NCI-H1092 (cell line): ENCODE data around the gene SLC25A29.
A peak's percentile ranks its signal among the peaks of the same experiment; 100 is the strongest.
"Not testable (repeated sequence)": the region's sequence is repeated elsewhere in the genome, so short reads cannot be mapped to it uniquely, and the experiment has no call there.

Experiments used
- DNase-seq: peaks from one replicate; lab custom pipeline; 2025; lab: John Stamatoyannopoulos, UW

SLC25A29 gene

DNA sequence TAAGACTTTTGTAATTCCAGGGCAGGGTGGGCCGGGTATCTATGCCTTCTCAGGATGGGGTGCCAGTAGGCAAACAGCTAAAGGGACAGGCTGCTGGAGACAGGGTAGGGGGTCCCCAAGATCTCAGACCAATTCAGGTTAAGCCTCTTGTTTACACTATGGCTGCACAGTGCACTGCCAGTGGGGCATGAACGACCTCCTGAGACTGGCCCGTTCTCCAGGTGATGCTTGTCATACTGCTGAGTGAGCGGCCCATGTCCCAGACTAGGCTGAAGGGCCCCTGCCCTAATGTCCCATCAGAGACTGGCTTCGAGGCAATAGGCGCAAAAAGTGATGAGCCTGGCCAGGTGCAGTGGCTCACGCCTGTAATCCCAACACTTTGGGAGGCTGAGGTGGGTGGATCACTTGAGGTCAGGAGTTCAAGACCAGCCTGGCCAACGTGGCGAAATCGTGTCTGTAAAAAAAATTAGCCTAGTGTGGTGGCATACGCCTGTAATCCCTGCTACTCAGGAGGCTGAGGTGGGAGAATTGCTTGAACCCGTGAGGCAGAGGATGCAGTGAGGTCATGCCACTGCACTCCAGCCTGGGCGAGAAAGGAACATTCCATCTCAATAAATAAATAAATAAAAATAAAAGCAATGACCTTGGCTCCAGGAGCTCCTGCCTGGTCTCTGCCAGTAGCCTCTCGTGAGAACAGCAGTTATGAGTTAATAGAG, 12.6 kb downstream of the SLC25A29 start:
- no peak for DNase-seq

DNA sequence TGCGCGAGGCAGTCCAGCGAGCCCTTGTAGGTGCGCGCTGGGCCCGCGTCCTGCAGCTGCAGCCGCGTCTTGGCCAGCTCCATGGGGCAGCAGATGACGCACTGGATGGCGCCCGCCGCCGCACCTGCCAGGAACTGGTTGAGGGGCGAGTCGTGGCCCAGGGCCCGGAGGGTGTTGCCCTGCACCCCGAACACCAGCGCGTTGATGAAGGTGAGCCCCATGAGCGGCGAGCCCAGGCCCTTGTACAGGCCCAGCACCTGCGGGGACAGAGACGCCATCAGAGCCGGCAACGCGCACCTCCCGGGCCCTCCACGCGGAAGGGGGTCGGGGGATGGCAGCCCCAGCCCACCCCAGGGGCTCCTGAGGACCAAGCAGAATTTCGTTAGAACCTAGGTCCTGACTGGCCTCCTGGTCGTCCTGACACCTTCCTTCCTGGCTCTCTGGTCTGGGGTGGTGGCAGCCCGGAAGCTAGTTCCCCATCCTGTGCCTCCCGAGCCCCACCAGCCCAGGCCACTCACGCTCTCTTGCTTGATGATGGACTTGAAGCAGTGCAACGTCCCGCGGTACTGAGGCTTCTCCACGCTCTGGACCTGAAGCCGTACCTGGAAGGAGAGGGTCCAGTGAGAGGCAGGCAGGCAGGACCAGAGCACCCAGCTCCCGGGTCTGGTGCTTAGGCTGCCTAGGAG, 13.3 kb downstream of the SLC25A29 start:
- DNase-seq: no peak

DNA sequence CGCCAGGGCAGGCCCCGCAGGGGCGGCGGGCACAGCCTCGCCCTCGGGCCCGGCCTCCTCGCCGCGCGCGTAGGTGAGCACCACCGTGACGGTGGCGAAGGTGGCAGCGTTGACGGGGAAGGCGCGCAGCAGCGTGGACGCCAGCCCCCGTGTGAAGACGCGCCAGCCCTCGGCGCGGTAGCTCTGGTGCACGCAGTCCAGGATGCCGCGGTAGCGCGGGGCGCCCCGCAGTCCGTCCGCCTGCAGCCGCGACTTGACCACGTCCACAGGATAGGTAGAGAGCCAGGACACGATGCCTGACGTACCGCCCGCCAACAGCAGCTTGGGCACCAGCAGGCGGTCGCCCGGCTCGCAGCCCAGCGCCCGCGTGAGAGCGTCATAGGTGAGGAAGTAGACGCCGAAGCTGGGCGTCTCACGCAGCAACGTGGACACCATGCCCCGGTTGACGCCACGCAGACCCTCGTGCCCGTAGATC, 13.9 kb downstream of the SLC25A29 start:
- no peak for DNase-seq

DNA sequence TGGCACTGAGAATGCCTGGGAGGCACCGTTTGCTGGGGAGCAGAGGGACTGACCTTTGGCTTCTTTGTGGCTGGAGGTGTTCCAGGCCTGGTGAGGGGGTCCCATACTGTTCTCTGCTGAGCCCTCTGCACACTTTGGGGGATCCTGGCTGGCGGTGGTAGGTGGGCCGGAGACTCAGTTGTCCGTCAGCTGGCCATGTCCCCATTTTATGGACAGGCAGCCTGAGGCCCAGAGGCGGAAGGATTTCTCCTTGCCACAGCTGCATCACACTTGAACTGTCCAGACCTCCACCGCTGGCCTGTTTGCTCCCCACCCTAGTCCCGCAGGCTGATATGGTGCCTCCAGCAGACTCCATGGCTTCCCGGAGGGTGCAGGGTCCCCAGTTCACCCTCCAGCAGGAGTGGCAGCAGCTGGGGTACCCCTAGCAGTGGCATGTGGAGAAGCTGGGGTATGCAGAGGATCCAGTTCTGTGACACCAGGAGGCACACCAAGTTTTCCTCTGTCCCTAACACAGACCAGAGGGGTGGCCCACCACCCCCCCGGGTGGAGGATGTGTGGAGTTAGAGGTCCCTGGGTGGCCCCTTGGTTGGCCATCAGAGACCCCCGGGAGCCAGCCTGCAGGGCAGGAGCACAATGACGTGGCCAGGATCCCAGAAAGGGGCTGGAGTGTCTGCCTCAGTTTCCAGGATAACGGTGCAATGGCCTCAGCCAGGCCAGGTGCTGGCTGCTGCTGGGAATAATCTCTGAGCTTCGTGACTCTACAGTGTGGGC, 14.8 kb downstream of the SLC25A29 start:
- no peak for DNase-seq

DNA sequence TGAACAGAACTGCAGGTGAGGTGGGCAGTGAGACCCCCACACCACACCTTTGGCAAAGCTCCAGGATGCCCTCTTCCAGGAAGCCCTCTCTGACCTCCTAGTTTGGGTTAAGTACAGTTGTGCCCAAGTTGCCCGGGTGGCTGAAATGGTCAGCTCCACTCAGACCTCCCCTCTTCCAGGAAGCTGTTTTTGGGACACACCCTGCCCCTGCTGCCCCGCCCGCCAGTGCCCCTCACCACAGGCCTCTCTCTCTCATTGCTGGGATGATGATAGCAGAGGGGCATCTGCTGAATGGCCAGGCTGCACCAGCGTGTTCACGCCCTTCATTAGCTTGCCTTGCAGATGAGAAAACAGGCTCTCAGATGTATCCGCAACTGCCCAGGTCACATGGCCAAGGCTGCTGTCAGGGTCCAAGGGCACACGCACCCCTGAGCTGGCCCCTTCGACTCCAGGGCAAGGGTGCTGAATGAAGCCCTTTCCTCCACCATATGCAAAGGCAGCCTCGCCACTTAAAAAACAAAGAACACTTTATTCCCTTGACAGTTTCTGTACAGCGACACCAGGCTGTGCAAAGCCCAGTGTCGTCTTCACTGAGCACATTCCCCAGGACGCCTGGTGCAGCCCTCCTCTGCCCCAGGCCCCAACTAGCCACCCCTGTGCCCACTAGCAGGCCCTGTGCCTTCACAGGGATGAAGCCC, 15.5 kb downstream of the SLC25A29 start:
- DNase-seq: no peak

DNA sequence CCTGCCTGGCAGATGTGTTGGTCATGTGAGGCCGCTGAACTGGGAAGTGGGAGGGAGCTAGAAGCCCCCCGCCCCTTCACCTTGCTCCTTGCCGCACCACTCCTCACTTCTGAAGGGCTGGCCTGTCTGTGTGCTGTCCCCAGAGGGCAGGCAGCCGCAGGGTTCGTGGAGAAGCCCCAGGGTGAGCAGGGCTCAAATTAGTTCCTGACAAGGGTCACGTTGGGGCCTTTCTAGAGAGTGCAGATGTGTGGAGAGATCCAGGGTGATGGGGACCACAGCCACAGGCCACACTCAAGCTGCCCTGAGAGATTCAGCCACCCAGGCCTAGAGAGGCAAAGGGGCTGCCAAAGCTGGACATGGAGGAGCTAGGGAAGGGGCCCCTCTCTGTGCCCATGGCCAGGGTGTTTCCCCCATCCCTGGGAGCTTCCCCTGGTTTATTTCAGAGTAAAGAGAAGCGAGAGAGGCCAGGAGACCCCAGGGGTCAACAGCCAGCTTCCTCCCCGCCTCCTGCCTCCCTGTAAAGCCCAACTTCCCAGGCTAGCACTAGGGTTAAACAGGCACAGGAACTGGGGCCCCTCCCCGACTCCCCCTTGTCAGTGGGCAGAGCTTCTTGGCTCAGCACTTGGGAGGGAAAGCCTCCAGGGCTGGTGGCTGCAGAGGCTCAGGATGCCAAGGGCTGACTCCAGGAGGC, 16.2 kb downstream of the SLC25A29 start:
- DNase-seq: no peak

DNA sequence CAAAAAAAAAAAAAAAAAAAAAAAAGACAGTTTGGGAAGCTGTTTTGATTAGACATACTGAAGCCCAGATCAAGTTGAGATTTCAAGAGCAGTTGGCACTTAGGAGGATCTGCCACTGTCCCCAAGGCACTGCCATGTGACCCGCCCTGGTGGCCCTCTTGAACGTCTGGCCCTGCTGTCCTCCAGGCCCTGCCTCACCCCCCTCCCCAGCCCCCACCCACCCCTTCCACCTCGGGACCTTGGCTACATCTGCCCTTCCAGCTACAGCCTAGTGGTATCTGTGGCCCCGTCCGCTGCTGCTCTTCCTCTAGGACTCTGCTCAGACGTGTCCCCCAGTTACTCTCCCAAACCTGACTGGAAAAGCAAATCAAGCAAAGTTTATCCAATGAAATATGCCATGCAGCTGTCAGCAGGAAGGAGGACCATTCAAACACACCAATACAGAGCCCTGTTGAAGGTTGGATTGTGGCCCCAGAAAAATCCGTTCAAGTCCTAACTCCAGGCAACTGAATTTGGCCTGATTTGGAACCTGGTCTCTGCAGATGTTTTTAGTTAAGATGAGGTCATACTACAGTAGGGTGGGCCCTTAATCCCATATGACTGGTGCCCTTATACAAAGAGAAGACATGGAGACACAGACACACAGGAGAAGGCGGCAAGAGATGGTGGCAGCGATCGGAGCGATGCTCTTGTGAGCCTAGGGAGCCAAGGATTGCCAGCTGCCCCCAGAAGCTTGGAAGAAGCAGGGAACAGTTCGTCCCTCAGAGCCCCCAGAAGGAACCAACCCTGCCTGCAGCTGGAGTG, 17.7 kb downstream of the SLC25A29 start:
- no peak for DNase-seq

DNA sequence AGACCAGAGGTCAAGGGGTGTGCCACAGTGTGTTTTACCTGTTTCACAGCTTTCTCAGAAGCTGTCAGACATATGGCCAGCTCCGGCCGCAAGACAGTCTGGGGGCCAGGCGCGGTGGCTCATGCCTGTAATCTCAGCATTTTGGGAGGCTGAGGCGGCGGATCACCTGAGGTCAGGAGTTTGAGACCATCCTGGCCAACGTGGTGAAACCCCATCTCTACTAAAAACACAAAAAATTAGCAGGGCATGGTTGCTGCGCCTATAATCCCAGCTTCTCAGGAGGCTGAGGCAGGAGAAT, 18.3 kb downstream of the SLC25A29 start:
- not testable (repeated sequence) for DNase-seq

DNA sequence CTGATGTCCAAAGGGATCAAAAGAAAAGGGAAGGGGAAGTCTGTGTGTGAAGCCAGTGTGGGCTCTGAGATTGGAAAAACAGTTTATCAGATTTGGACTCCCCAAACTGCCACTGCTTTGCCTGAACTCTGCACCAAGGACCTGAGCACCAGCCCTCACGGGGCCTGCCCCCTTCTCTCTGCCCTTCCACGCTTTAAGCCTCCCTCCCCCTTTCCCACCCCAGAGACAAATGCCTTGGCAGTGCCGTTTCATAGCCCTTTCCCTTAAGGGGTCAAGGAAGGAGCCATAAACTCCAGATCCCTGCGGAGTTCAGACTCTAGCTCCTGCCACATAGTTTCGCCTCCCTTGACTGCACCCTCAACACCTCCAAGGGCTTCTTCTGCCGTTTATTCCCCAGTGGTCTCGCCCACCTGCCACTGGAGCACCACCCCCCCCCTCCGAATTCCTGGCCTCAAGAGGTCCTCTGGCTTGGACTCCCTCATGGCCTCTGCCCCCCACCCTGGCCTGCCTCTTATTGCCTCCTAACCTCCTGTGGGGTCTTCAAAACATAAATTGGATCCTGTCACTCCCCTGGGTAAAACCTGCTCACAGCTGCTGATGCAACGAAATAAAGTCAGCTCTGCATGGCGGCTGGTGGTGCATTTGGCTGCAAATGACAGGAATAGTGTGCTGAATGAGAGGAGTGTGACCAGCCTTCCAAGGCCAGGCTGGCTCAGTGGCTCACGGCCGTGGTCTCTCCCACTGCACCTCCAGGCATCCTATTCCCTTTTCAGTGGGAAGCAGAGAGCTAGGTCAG, 18.8 kb downstream of the SLC25A29 start:
- DNase-seq: no peak

DNA sequence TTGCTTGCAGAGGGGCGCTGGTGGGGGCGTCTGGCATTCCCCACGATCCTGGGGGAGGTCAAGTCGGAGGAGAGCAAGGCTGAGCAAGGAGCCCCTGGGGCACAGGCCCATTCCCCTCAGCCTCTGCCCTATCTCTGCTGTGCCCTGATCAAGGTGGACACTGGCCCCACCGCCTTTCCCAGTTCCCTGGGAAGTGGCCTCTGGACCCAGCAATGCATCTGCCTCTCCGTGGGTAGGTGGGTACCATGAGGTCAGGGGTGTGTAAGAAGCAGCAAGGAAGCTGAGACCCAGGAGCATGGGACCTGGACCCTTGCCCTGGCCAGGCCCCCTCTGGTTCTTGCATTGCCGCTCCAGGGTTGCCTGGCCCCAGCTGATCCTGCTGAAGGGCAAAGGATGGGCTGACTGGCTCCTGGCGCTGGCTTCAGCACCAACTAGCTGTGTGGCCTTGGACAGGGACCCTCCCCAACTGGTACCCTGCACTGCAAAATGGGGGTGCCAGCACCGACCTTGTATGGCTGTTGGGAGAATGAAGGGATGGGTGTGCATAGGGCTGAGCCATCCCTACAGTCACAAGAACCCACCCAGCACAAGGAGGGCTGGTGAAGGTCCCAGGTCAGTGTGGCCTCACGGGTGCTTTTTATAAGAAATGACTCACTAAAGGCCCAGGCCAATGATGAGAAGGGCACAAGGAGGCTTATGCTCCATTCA, 19.6 kb downstream of the SLC25A29 start:
- no peak for DNase-seq

DNA sequence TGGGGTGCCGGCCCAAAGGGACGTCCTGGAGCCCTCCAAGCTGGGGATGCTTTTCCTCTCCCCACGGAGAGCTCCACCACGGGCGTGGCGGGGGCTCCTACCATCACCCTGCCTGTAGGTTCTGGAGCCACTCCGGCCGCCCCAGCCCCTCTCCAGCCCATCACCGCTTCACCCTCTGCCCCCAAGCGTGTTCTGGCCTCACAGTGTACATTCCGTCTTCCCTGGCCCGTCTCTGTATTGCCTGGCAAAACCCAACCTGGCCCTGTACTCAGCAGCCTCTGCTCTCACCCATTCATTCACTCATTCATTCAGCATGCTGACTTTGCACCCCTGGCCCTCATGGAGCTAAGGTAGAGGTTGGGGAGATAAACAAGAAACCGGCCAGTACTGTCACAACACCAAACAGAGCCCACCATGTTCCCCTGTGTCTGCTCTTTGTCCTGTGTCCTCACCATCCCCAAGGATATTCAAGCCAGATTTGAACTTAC, 20.3 kb downstream of the SLC25A29 start:
- DNase-seq: no peak

DNA sequence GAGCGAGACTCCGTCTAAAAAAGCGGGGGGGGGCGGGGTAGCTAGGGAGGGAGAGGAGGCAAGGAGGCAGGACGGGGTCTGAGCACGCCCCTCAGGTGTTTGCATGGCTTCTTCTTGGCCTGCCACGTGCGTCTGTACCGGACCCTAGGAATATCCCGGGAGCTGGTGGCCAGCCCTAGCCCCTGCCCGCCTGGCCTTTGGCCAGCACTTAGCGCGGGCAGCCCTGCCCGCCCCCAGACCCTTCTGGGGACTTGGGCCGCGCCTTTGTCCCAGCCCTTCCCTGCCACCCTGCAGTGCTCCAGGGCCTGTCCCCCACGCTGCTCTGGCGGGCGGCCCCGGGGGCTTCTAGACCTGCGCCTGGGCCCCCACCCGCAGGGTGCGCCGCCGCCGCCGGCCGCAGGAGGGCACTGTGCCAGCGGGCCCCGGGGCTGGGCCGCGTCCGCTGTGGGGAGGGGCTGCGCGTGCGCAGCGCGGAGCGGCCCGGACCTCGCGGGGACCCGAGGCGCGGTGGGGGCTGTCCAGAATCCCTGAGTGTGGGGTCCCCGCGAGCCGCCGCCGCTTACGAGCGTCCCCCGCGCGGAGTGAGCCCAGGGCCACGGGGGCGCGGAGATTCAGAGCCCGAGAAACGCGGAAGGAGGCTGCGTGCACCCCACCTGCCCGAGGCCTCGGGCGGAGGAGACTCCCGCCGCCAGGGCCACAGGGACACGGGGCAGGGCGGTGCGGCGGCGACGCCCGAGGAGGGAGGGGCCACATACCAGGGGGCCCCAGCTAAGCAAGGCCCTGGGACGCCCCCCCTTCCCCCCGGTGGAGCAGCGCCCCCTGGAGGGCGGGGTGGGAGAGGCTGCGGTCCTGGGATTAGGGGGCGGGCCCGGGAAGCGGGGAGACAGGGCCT, 21.0 kb downstream of the SLC25A29 start:
- peak; percentile 42 for DNase-seq

DNA sequence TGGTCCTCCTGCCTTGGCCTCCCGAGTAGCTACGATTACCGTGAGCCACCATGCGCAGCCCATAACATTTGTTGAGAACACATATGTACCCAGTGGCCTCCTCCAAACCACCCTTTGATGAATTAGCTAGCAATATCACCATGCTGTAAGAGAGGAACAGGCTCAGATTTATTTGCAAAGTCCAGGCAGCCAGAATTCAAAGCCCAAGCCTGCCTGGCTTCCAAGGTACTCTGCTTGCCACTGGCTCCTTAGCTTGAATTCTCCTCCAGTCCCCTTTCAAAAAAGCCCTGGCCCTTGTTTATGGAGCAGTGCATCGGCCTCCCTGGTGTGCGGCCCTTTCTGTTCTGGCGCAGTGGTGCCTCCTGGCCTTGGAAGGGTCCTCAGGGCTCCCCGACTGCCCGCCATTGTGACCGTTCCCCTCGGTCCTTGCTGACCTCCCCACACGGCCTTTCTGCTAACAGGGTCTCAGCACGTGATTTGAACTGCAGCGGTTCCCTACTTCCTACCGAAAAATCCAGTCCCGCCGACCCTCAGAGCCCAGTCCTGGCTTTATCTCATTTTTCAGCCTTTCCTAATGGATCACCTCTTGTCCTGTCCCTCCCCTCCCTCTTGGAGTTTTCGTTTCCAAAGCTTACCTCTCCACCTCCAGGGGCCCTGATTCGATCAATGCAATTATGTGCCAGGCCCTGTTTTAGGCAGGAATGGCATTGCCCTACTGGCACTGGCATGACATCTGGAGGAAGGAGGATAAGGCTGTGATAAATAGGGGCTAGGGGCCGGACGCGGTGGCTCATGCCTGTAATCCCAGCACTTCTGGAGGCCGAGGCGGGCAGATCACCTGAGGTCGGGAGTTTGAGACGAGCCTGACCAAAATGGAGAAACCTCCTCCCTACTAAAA, 22.0 kb downstream of the SLC25A29 start:
- DNase-seq: no peak

DNA sequence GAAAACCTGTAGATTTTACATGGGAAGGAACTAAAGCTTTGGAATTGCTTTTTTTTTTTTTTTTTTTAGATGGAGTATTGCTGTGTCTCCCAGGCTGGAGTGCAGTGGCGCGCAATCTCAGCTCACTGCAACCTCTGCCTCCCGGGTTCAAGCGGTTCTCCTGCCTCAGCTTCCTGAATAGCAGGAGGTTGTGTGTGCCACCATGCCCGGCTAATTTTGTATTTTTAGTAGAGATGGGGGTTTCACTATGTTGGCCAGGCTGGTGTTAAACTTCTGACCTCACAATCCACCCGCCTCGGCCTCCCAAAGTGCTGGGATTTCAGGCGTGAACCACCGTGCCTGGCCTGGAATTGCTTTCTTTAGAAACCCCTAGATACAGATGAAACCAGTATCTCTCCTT, 22.8 kb downstream of the SLC25A29 start:
- DNase-seq: not testable (repeated sequence)

DNA sequence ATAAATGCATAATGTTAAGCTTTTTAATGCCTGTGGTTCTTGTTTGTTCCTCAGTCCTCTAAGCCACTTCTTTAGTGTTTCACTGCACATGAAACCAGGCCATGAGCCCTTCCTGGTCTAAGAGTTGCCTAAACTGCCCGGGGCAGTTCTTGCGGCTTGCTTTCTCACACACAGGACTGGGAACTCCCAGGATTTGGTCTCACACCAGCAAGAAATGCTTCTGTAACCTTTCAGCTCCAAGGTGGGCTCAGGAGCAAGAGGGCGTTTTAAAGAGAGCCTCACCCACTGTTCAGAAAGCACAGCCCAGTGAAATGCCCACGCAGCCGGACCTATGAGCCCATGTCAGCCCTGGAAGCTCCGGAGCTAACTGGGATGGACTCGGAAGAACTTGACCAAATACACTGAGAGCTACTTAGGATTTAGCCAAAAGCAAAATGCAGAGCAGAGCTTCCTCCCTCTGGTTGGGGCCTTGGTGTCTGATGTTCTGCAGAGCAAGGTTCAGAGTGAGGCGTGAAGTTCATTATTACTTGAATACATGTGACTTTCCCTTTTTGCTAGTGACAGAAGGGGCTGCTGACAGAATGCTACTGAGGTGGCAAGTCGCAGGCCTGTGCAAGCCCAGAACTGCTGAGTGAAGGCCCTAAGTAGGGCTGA, 23.4 kb downstream of the SLC25A29 start:
- no peak for DNase-seq

DNA sequence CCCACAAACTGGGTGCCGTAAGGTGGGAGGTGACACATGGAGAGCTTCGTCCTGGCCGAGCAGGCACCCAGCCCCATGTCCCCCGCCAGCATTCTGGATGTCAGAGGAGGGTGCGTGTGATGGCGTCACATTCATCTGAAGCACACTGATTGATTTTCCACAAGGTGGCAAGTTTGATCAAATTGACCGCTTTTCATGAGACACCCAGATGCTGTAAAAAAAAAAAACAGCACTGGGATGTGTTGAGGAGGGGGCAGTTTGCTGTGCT, 24.2 kb downstream of the SLC25A29 start:
- no peak for DNase-seq
